GM18907 (cell line): Measurements from ENCODE around the gene TM9SF4.
A peak's percentile ranks its signal among the peaks of the same experiment; 100 is the strongest.

ENCODE experiments used
- ATAC-seq: cut with Tn5 transposase; IDR thresholded peaks from one replicate; pipeline ENCODE4 v1.9.1; 2021; ENCODE audit warnings: mild to moderate bottlenecking, moderate library complexity; ENCODE audit not compliant: unreplicated experiment

Gene TM9SF4

GRCh38 chr20:32205110-32205842 is 95.8 kb downstream of the TM9SF4 start:
- ATAC-seq, result no peak

- ATAC-seq, result no peak
Observed at GRCh38 chr20:32205843-32206759, 96.6 kb downstream of the TM9SF4 start.

- ATAC-seq, result peak; percentile 35
Observed at GRCh38 chr20:32206760-32207625, 97.5 kb downstream of the TM9SF4 start.

- peak; percentile 88 for ATAC-seq
Observed at GRCh38 chr20:32207626-32208498, 98.3 kb downstream of the TM9SF4 start, which contains the start of the genes PLAGL2 and POFUT1. Gene PLAGL2, minus strand, starts transcription at chr20:32207743. Its CDS starts 5,565 bp downstream, at chr20:32202178. Gene POFUT1, plus strand, starts transcription at chr20:32207880. Its CDS starts 62 bp downstream, at chr20:32207942.

GRCh38 chr20:32208499-32209154 is 99.1 kb downstream of the TM9SF4 start:
- no peak for ATAC-seq

GRCh38 chr20:32209850-32210605 is 100.5 kb downstream of the TM9SF4 start:
- no peak for ATAC-seq

GRCh38 chr20:32213870-32214269 is 104.4 kb downstream of the TM9SF4 start:
- ATAC-seq, result no peak

GRCh38 chr20:32215147-32215546 is 105.6 kb downstream of the TM9SF4 start:
- no peak for ATAC-seq

- no peak for ATAC-seq
Observed at GRCh38 chr20:32215729-32216128, 106.2 kb downstream of the TM9SF4 start.

GRCh38 chr20:32216179-32217142 is 106.9 kb downstream of the TM9SF4 start:
- no peak for ATAC-seq
